Ishikawa (cell line): Measurements from ENCODE around the gene CDC42EP1.

ENCODE experiments used
- EP300 ChIP-seq: IDR thresholded peaks from 2 replicates; pipeline ENCODE4 v1.6.1; 2012; ENCODE audit warnings: borderline replicate concordance
- MAX ChIP-seq: IDR thresholded peaks from 2 replicates; pipeline ENCODE4 v1.6.1; 2012
- RAD21 ChIP-seq: IDR thresholded peaks from 2 replicates; pipeline ENCODE4 v1.6.1; 2012; ENCODE audit warnings: low read depth
- TEAD4 ChIP-seq: IDR thresholded peaks from 2 replicates; pipeline ENCODE4 v1.6.1; 2012
- USF1 ChIP-seq: IDR thresholded peaks from 2 replicates; pipeline ENCODE4 v1.6.1; 2012
- ZBTB7A ChIP-seq: IDR thresholded peaks from 2 replicates; pipeline ENCODE4 v1.6.1; 2012; ENCODE audit warnings: low read depth
- TF ChIP-seq, protein P1 (sequence below): IDR thresholded peaks from 2 replicates; pipeline ENCODE4 v1.6.1; 2012; ENCODE audit warnings: low read depth, mild to moderate bottlenecking

GRCh38 chr22:37582526-37582925, 22.2 kb downstream of the CDC42EP1 start:
- no peak for TF ChIP-seq MAX
- TF ChIP-seq EP300 = no peak
- TF ChIP-seq USF1 = no peak
- TF ChIP-seq RAD21 = no peak
- TF ChIP-seq TEAD4 = no peak
- TF ChIP-seq ZBTB7A = no peak
- TF ChIP-seq, protein P1, sequence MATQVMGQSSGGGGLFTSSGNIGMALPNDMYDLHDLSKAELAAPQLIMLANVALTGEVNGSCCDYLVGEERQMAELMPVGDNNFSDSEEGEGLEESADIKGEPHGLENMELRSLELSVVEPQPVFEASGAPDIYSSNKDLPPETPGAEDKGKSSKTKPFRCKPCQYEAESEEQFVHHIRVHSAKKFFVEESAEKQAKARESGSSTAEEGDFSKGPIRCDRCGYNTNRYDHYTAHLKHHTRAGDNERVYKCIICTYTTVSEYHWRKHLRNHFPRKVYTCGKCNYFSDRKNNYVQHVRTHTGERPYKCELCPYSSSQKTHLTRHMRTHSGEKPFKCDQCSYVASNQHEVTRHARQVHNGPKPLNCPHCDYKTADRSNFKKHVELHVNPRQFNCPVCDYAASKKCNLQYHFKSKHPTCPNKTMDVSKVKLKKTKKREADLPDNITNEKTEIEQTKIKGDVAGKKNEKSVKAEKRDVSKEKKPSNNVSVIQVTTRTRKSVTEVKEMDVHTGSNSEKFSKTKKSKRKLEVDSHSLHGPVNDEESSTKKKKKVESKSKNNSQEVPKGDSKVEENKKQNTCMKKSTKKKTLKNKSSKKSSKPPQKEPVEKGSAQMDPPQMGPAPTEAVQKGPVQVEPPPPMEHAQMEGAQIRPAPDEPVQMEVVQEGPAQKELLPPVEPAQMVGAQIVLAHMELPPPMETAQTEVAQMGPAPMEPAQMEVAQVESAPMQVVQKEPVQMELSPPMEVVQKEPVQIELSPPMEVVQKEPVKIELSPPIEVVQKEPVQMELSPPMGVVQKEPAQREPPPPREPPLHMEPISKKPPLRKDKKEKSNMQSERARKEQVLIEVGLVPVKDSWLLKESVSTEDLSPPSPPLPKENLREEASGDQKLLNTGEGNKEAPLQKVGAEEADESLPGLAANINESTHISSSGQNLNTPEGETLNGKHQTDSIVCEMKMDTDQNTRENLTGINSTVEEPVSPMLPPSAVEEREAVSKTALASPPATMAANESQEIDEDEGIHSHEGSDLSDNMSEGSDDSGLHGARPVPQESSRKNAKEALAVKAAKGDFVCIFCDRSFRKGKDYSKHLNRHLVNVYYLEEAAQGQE = no peak
